BE2C (cell line): ENCODE results near the gene RHOD.

Experiments
- DNase-seq: peaks from one replicate; pipeline ENCODE4 v3.0.0-alpha.2; 2020
- H3K27me3 ChIP-seq: fragments of 250-450 bp; sonication (Bioruptor Pico); 2 replicates; pipeline ENCODE4 v1.5.1; 2020; ENCODE audit warnings: mild to moderate bottlenecking
- H3K36me3 ChIP-seq: fragments of 250-450 bp; sonication (Bioruptor Pico); 2 replicates; pipeline ENCODE4 v1.5.1; 2020; ENCODE audit warnings: mild to moderate bottlenecking
- H3K4me1 ChIP-seq: fragments of 250-450 bp; sonication (Bioruptor Pico); 2 replicates; pipeline ENCODE4 v1.5.1; 2020
- H3K4me3 ChIP-seq: 2 replicates; pipeline ENCODE4 v1.5.1; 2011; ENCODE audit warnings: low read depth, low read length
- H3K9me3 ChIP-seq: fragments of 250-450 bp; sonication (Bioruptor Pico); 2 replicates; pipeline ENCODE4 v1.5.1; 2020
- TF ChIP-seq, protein P1 (sequence below): IDR thresholded peaks from 2 replicates; pipeline ENCODE4 v1.5.1; 2012; ENCODE audit warnings: mild to moderate bottlenecking, low read depth, low read length

RHOD gene

DNA sequence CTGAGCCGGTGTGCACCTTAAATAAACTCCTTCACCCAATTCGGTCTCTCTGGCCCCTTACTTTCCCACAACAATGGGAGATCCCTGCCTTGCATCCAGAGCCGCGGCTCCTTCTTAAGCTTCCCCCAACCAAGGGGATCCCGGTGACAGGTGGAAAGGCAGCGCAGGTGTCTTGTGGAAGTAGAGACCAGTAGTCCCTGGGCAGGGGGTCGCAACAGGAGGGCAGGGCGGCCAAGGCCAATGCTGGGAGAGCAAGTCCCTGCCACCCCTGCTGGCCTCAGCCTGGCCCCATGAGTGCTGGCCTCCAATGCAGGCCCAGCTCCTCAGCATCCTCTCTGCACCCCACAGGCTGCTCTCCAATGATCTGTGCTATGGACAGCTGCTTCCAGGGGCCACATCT lies 41.6 kb upstream of the RHOD start:
- TF ChIP-seq, protein P1, sequence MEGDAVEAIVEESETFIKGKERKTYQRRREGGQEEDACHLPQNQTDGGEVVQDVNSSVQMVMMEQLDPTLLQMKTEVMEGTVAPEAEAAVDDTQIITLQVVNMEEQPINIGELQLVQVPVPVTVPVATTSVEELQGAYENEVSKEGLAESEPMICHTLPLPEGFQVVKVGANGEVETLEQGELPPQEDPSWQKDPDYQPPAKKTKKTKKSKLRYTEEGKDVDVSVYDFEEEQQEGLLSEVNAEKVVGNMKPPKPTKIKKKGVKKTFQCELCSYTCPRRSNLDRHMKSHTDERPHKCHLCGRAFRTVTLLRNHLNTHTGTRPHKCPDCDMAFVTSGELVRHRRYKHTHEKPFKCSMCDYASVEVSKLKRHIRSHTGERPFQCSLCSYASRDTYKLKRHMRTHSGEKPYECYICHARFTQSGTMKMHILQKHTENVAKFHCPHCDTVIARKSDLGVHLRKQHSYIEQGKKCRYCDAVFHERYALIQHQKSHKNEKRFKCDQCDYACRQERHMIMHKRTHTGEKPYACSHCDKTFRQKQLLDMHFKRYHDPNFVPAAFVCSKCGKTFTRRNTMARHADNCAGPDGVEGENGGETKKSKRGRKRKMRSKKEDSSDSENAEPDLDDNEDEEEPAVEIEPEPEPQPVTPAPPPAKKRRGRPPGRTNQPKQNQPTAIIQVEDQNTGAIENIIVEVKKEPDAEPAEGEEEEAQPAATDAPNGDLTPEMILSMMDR: no peak
- no peak for DNase-seq
- Histone ChIP-seq H3K4me3 (no peak overlapping the region), H3K9me3 (no peaks in the 10 kb centered on the region), H3K4me1 (no peaks in the 10 kb centered on the region), H3K27me3 (no peaks in the 10 kb centered on the region), H3K36me3 (no peaks in the 10 kb centered on the region)

DNA sequence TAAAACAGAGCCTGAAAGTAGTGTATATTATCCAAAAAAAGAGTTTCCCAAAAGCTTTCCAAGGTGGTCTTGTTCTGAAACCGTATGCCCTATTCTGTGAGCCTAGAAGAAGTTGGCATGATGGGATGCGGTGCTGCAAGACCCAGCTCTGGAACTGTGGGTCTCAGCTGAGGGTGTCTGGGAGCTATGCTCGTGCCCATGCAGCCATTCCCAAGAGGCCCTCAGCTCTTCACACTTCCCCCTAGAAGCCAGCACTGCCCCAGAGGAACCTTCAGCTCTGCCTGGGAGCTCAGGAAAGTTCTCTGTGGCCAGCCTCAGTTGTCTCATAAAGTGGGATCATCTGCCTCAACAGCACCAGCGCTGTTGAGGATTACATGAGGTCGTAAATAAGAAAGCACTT lies 40.1 kb upstream of the RHOD start:
- no peaks in the 10 kb centered on the region for H3K9me3 ChIP-seq
- H3K36me3 ChIP-seq: no peaks in the 10 kb centered on the region
- TF ChIP-seq, protein P1: no peak
- no peaks in the 10 kb centered on the region for H3K4me1 ChIP-seq
- no peak overlapping the region for H3K4me3 ChIP-seq
- no peak for DNase-seq
- no peaks in the 10 kb centered on the region for H3K27me3 ChIP-seq

DNA sequence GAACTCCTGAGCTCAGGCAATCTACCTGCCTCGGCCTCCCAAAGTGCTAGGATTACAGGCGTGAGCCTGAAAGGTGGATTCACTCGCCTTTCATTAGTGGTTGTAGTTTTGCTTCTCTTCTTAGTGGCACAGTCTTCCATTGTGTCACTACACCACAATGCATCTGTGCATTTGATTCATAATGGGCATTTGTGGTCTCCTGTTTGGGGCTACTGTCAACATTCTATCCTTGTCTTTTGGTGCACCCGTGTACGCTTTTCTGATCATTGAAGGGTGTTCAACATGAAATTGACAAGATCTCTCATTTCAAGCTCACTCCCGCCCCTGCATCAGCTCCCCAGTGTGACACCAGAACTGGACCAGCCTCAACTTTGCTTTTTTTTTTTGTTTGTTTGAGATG lies 35.7 kb upstream of the RHOD start:
- Histone ChIP-seq H3K4me3 (no peak overlapping the region), H3K36me3 (no peaks in the 10 kb centered on the region), H3K9me3 (no peaks in the 10 kb centered on the region), H3K27me3 (peaks cover 25% of the 10 kb centered on the region), H3K4me1 (peaks cover 6% of the 10 kb centered on the region)
- TF ChIP-seq, protein P1: no peak
- DNase-seq: no peak

DNA sequence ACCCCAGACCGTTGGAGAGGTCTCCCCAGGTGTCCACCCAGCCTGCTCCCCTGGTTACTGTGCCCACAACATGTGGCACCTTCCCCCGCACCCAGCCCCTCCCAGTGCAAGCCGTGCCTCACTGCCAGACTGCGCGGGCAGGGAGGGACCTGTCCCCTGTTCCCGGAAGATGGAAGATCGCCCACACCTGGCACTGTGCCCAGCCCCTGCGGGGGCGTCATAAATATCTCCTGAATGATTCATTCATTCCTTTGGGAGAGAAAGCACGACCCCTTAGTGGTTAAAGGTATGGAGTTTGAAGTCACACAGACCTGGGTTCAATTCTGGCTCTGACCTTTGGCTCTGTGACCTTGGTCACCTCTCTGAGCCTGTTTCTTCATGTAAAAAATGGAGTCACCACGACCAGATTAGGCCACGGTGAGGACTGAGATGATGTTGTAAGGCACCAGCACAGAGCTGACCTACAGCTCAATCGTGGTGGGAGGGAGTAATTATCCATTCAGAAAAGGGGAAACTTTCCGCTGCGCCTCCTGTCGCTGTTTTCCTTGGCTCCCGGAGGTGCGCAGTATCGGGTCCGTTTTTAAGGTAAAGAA lies 34.2 kb upstream of the RHOD start:
- Histone ChIP-seq H3K27me3 (peaks cover 25% of the 10 kb centered on the region), H3K36me3 (no peaks in the 10 kb centered on the region), H3K4me3 (peak overlapping the region; percentile 32), H3K9me3 (no peaks in the 10 kb centered on the region), H3K4me1 (peaks cover 6% of the 10 kb centered on the region)
- peak; percentile 61 for DNase-seq
- TF ChIP-seq, protein P1: no peak

DNA sequence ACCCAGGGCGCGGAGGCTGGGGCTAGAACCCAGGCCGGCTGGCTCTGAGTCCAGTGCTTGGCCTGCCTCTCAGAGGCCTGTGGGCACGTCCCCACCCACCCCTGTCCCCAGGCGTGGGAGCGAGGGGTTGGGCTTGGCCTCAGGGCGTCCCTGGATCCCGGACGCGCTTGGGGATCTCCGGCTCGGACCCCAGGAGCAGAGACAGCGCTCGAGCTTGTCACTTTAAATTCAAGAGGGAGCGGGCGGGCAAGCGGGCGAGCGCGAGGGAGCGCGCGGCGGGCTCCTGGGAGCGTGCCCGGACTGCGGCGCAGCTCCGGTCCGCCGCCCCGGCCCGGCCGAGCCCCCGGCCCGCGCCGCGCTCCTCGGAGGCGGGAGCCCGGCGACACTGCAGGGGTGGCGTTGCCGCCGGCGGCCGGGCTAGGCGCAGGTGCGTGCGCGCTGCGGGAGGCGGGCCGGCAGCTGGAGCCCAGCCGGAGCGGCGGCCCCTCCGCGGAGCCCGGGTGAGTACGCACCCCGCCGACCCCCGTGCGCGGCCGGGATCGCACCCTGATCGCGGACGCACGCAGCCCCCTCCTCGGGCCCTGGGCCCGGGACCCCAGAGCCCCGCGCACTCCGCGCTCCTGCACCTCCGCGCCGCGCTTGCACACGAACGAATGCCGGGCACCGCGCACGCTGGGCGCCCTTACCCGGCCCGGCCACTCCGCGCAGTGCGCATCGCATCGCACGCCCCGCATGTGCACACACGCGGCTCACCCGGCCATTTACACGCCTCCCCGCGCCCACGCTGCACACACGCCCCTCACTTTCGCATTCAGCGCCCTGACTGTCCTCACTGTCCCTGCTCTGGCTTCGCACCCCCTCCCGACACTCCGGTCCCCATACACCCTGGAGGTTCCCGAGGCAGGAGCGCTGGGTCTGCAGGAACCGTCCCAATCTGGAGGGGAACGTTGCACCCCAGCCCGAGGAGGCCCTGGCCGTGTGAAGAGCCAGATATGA lies 33.4 kb upstream of the RHOD start, which contains the start of gene SYT12:
Gene SYT12, plus strand, starts transcription at position 174 of the 996 bp plus-strand sequence. CDS start 7,011 bp downstream, outside the sequence.
- Histone ChIP-seq H3K4me1 (peaks cover 12% of the 10 kb centered on the region), H3K9me3 (no peaks in the 10 kb centered on the region), H3K27me3 (peaks cover 25% of the 10 kb centered on the region), H3K36me3 (no peaks in the 10 kb centered on the region), H3K4me3 (peak within 1 kb of the TSS; percentile 32)
- TF ChIP-seq, protein P1: no peak
- no peak for DNase-seq
